Breast epithelium (tissue), 3 donors: ENCODE data around the gene LTBP2.

Source experiments
- POLR2A ChIP-seq: fragments of 450-650 bp; IDR thresholded peaks from one replicate; pipeline ENCODE4 v1.6.1; 2016; ENCODE audit warnings: antibody characterized with exemption, mild to moderate bottlenecking, moderate library complexity
- TF ChIP-seq, protein P1 (sequence below), 3 donors: fragments of 450-650 bp; IDR thresholded peaks; one replicate each; pipeline ENCODE4 v1.5.1; 2016 to 2017; ENCODE audit warnings: antibody characterized with exemption in 3 of 3, mild to moderate bottlenecking in 3 of 3, moderate library complexity in 3 of 3

DNA sequence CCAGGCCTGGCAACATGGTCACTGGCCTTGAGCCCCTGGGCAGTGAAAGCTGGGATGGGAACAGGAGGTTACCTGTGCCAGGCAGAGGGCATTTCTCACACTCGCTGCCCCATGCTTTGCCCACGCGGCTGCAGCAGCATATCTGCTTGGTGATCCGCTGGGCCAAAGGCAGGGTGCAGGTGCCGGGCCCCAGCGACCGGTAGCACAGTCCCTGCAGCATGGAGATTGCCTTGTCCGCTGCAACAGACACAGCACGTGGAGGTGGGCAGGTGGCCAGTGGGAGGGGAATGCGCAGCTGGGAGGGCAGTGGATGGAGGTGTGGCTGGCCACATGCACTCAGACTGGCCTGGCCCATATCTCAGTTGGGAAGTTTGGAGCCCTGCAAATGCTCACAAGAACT is 83.2 kb downstream of the LTBP2 start:
- TF ChIP-seq, protein P1, sequence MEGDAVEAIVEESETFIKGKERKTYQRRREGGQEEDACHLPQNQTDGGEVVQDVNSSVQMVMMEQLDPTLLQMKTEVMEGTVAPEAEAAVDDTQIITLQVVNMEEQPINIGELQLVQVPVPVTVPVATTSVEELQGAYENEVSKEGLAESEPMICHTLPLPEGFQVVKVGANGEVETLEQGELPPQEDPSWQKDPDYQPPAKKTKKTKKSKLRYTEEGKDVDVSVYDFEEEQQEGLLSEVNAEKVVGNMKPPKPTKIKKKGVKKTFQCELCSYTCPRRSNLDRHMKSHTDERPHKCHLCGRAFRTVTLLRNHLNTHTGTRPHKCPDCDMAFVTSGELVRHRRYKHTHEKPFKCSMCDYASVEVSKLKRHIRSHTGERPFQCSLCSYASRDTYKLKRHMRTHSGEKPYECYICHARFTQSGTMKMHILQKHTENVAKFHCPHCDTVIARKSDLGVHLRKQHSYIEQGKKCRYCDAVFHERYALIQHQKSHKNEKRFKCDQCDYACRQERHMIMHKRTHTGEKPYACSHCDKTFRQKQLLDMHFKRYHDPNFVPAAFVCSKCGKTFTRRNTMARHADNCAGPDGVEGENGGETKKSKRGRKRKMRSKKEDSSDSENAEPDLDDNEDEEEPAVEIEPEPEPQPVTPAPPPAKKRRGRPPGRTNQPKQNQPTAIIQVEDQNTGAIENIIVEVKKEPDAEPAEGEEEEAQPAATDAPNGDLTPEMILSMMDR (IDR thresholded peaks at IDR 0.05): no peak
- TF ChIP-seq POLR2A: no peak
